ENCODE data around the gene MROH9.

DNA sequence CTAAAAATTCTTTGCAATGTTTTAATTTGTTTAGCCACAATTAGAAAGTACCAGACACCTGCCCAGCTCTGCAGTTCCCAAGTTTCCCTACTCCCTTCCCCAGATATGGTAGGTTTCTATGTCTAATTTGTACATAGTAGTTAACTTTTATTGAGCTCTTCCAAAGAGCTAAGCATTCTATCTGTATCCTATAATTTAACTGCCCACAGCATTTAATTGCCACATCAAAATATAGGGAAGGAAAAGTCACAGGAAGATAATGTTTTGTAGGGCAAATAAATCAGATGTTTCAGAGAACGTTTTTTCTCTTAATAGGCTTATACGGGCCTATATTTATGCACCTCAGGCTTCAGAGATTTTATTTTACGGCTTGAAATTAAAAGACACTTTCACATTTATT is 139.7 kb downstream of the MROH9 start:
- TF ChIP-seq, protein P1, sequence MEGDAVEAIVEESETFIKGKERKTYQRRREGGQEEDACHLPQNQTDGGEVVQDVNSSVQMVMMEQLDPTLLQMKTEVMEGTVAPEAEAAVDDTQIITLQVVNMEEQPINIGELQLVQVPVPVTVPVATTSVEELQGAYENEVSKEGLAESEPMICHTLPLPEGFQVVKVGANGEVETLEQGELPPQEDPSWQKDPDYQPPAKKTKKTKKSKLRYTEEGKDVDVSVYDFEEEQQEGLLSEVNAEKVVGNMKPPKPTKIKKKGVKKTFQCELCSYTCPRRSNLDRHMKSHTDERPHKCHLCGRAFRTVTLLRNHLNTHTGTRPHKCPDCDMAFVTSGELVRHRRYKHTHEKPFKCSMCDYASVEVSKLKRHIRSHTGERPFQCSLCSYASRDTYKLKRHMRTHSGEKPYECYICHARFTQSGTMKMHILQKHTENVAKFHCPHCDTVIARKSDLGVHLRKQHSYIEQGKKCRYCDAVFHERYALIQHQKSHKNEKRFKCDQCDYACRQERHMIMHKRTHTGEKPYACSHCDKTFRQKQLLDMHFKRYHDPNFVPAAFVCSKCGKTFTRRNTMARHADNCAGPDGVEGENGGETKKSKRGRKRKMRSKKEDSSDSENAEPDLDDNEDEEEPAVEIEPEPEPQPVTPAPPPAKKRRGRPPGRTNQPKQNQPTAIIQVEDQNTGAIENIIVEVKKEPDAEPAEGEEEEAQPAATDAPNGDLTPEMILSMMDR (IDR thresholded peaks at IDR 0.05; ENCODE audit: low read length) = no peak
- TF ChIP-seq EZH2 (optimal IDR thresholded peaks at IDR 0.05; ENCODE audit: low read depth, low read length) (no peak), EZH2phosphoT487 (IDR thresholded peaks at IDR 0.05; ENCODE audit: low read length) (no peak)
